SH-SY5Y (cell line): ENCODE measurements around the gene KRTCAP3.

Source experiments
- GATA2 ChIP-seq: IDR thresholded peaks from 2 replicates; pipeline ENCODE4 v1.6.1; 2011; ENCODE audit warnings: mild to moderate bottlenecking, low read depth, low read length
- GATA3 ChIP-seq: IDR thresholded peaks from 2 replicates; pipeline ENCODE4 v1.6.1; 2011; ENCODE audit warnings: low read depth, mild to moderate bottlenecking, low read length, moderate library complexity

DNA sequence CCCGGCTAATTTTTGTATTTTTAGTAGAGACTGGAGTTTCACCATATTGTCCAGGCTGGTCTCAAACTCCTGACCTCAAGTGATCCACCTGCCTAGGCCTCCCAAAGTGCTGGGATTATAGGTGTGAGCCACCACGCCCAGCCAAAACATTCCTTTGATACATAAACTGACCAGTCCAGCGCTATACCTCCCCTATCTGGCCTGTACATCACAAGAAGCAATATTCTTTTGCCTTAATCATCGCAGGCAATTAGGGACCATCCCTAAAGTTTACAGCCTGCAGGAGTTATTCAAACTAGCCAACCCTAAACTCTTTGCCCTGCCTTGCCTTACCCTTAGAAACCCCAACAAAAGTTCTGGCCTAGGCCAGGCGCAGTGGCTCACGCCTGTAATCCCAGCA lies 26.0 kb upstream of the KRTCAP3 start:
- no peak for TF ChIP-seq GATA2
- TF ChIP-seq GATA3 = no peak
